ENCODE results near the gene CHMP4B. TPM values are rescaled to one million over a fixed set of nuclear protein-coding genes. Genes with fewer than 3 reads are reported as not detected.

Gene CHMP4B
- total RNA-seq, 1 experiment from 2014 or later = 87.5 TPM

DNA sequence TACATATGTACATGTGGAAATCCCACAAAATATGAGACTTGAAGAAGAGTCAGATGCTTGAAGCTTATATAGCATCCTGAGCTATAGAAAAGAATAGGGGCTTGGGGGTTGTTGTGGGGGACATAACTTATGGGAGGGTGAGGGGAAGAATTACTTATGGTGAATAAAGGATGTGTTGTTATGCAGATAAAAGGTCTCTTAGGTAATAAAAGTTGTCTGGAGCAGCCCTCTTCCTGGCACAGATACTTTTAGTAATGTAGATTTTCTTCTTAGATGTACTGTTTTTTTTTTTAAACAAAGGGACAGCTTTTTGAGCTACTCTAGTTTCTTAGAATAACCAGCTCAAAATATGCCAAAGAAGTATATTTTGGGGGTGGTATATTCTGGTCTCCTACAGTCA, 35.9 kb downstream of the CHMP4B start:
- Histone ChIP-seq H3K9me3 (ENCODE audit: control insufficient read depth, insufficient read depth, low read depth, low read length) (no peaks in the 10 kb centered on the region), H3K27me3 (ENCODE audit: control insufficient read depth, insufficient read depth, low read length) (no peaks in the 10 kb centered on the region), H3K4me1 (ENCODE audit: control insufficient read depth, insufficient read depth, low read length) (peaks cover 27% of the 10 kb centered on the region), H3K27ac (ENCODE audit: low read length) (no peak overlapping the region), H3K36me3 (ENCODE audit: control insufficient read depth, insufficient read depth, low read length) (no peaks in the 10 kb centered on the region), H3K4me3 (ENCODE audit: low read depth in 2 of 2, low read length in 2 of 2) (no peak overlapping the region)
- BruUV-seq (replicated peaks) = no TSS peak
- ATAC-seq (no peak), DNase-seq (ENCODE audit: low read depth, low spot score) (no peak)
- TF ChIP-seq, protein P1, sequence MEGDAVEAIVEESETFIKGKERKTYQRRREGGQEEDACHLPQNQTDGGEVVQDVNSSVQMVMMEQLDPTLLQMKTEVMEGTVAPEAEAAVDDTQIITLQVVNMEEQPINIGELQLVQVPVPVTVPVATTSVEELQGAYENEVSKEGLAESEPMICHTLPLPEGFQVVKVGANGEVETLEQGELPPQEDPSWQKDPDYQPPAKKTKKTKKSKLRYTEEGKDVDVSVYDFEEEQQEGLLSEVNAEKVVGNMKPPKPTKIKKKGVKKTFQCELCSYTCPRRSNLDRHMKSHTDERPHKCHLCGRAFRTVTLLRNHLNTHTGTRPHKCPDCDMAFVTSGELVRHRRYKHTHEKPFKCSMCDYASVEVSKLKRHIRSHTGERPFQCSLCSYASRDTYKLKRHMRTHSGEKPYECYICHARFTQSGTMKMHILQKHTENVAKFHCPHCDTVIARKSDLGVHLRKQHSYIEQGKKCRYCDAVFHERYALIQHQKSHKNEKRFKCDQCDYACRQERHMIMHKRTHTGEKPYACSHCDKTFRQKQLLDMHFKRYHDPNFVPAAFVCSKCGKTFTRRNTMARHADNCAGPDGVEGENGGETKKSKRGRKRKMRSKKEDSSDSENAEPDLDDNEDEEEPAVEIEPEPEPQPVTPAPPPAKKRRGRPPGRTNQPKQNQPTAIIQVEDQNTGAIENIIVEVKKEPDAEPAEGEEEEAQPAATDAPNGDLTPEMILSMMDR (IDR thresholded peaks at IDR 0.05) = no peak
- TF ChIP-seq TCF7L2 (IDR thresholded peaks at IDR 0.05; ENCODE audit: low read depth, low read length) = no peak
- TF ChIP-seq POLR2AphosphoS5 (IDR thresholded peaks at IDR 0.05; ENCODE audit: low read depth, low read length) = no peak
- TF ChIP-seq, protein P2, sequence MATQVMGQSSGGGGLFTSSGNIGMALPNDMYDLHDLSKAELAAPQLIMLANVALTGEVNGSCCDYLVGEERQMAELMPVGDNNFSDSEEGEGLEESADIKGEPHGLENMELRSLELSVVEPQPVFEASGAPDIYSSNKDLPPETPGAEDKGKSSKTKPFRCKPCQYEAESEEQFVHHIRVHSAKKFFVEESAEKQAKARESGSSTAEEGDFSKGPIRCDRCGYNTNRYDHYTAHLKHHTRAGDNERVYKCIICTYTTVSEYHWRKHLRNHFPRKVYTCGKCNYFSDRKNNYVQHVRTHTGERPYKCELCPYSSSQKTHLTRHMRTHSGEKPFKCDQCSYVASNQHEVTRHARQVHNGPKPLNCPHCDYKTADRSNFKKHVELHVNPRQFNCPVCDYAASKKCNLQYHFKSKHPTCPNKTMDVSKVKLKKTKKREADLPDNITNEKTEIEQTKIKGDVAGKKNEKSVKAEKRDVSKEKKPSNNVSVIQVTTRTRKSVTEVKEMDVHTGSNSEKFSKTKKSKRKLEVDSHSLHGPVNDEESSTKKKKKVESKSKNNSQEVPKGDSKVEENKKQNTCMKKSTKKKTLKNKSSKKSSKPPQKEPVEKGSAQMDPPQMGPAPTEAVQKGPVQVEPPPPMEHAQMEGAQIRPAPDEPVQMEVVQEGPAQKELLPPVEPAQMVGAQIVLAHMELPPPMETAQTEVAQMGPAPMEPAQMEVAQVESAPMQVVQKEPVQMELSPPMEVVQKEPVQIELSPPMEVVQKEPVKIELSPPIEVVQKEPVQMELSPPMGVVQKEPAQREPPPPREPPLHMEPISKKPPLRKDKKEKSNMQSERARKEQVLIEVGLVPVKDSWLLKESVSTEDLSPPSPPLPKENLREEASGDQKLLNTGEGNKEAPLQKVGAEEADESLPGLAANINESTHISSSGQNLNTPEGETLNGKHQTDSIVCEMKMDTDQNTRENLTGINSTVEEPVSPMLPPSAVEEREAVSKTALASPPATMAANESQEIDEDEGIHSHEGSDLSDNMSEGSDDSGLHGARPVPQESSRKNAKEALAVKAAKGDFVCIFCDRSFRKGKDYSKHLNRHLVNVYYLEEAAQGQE (IDR thresholded peaks at IDR 0.05; ENCODE audit: insufficient read depth in 1 of 2, low read depth in 2 of 2, low read length in 1 of 2) = no peak
- TF ChIP-seq SIN3A (IDR thresholded peaks at IDR 0.05; ENCODE audit: borderline replicate concordance, insufficient read depth, low read depth, low read length) = no peak
- in situ Hi-C loops (cut with HindIII; ENCODE audit: low pct_unique_long_range_greater_than_20kb, low sequenced_read_pairs) (no loop called here), intact Hi-C loops (cut with micrococcal nuclease; ENCODE audit: unreplicated experiment) (no loop called here)
- ChIA-PET CTCF (no interaction called here), POLR2A (interaction anchor here (0.5 to 0.6 kb wide), 2 partner anchors 130 to 264 kb away, joined by 5 to 7 read pairs; no protein-coding TSS in a partner anchor)

DNA sequence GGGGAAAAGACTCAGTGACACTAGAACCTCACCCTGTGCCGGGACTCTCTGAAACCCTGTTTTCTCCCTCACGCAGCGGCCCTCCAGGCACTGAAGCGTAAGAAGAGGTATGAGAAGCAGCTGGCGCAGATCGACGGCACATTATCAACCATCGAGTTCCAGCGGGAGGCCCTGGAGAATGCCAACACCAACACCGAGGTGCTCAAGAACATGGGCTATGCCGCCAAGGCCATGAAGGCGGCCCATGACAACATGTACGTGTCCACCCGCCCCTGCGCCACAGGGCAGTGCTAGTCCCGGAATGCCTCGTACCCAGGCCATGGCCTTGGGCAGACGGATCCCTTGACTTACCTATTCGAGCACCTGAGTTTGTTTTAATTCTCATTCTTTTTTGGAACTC, 37.2 kb downstream of the CHMP4B start:
- no peaks in the 10 kb centered on the region; the same call in 1 of the 2 replicates for H3K36me3 ChIP-seq (ENCODE audit: control insufficient read depth, insufficient read depth, low read length)
- no peak overlapping the region for H3K4me3 ChIP-seq (ENCODE audit: low read depth in 2 of 2, low read length in 2 of 2)
- no peaks in the 10 kb centered on the region for H3K27me3 ChIP-seq (ENCODE audit: control insufficient read depth, insufficient read depth, low read length)
- ChIA-PET CTCF (no interaction called here), POLR2A (no interaction called here)
- TF ChIP-seq TCF7L2 (IDR thresholded peaks at IDR 0.05; ENCODE audit: low read depth, low read length) (no peak), POLR2AphosphoS5 (IDR thresholded peaks at IDR 0.05; ENCODE audit: low read depth, low read length) (no peak), SIN3A (IDR thresholded peaks at IDR 0.05; ENCODE audit: borderline replicate concordance, insufficient read depth, low read depth, low read length) (no peak)
- TF ChIP-seq, protein P1 (IDR thresholded peaks at IDR 0.05) = no peak
- TF ChIP-seq, protein P2 (IDR thresholded peaks at IDR 0.05; ENCODE audit: insufficient read depth in 1 of 2, low read depth in 2 of 2, low read length in 1 of 2) = no peak
- in situ Hi-C loops (cut with HindIII; ENCODE audit: low pct_unique_long_range_greater_than_20kb, low sequenced_read_pairs) = no loop called here
- no peak for DNase-seq (ENCODE audit: low read depth, low spot score)
- intact Hi-C loops (cut with micrococcal nuclease; ENCODE audit: unreplicated experiment) = no loop called here
- no TSS peak for BruUV-seq (replicated peaks)
- no peaks in the 10 kb centered on the region for H3K9me3 ChIP-seq (ENCODE audit: control insufficient read depth, insufficient read depth, low read depth, low read length)
- H3K27ac ChIP-seq (ENCODE audit: low read length) = no peak overlapping the region
- H3K4me1 ChIP-seq (ENCODE audit: control insufficient read depth, insufficient read depth, low read length) = peaks cover 15% of the 10 kb centered on the region
- ATAC-seq = no peak
